TTC549 (cell line): ENCODE results near the gene ID3.

Source experiments
- FAIRE-seq: peaks from 2 replicates; lab custom pipeline; 2012; peaks lifted over from hg19 to GRCh38; lab: Jason Lieb, UNC

The ID3 gene

GRCh38 chr1:23525558-23526250, 33.6 kb downstream of the ID3 start:
- no peak for FAIRE-seq

DNA sequence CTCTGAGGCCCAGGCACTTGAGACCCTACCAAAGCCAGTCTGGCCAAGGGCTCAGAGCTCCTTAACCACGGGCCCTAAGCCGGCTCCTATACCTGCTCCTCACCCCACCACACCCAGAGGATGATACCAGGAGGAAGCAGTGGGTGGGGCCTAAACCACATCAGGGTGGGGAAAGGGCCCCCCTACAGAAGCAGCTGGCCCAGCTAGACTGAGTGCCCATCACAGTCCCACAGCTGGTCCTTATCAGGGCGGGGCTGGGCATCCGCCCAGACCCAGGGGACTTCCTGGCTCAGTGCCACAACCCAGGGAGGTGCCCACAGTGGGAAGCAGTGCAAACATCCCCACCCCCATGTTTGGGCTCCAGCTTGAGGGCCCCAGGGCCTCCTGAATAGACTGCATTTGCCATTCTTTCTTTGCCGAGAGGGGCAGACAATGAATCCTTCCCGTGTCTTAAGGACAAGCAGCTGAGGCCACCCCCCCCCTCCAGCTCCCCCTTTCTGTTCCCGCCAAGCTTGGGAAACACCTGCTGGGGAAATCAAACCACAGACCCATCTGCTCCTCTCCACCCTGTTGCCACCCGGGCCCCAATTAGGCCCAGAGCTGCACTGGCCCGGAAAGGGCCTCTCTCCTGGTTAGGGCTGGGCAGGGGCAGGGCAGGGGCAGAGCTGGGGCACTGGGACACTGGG, 34.4 kb downstream of the ID3 start:
- no peak for FAIRE-seq

DNA sequence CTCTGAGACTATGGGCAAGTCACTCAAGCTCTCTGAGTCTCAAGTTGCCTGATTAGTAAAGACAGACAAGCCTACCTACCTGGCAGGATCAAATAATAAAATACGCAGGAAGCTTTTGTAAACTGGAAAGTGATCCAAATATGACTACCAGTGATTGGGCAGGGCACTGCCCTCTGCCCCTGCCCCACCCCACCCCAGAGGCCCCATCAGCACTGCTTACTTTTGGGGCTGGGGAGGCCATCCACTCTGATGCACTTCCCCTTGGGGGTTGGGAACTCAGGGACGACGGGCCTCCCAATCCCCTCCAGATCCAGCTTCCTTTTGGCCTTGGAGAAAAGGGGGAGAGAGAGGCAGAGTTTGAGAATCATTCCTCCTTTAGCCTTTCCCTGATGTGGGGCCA, 35.1 kb downstream of the ID3 start:
- FAIRE-seq: no peak

DNA sequence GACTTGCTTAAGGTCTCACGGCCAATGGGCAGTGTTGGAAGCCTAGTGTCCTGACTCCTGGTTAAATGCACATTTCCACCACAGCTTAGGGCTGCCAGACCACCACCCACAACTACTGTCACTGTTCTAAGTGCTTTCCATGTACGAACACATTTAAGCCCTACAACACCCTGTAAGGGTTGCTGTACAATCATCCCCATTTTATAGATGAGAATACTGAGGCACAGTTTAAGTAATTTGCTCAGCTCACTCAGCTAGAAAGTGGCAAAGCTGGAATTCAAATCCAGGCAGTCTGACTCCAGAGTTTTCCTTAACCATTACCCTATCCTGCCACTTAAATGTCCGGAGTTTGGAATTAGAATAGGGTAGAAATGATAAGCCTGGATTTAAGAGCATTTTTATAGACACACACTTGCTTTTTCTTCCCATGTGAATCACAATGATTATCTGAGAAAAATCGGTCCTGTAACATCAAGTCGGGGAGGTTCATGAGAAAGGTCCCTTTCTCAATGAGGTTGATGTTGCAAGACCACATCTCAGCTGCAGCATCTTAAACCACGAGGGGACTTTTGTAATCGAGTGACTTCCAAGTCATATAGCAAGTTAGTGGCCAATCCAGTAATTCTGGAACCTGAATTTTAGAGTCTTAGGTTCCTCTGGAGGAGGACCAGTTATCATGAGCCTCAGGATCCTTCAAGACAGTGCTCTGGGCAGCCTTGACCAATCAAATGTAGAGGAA, 36.9 kb downstream of the ID3 start:
- FAIRE-seq: no peak

- FAIRE-seq: no peak
Observed at GRCh38 chr1:23521588-23521987, 37.7 kb downstream of the ID3 start.

DNA sequence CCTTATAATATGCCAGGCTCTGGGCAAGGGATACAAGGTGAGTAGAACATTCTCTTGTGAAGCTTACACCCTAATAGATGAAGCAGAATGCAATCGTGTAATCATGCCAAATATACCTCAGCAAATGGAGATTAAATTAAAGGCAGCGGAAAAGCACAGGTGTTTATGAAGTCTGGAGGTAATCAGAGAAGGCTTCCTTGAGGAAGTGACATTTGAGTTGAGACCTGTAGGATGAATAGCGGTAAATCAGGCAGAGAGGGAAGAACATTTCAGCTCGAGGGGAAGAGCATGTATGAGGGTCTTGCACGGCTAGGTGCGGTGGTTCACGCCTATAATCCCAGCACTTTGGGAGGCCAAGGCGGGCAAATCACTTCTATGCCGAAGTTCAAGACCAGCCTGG, 41.7 kb downstream of the ID3 start:
- FAIRE-seq: no peak

DNA sequence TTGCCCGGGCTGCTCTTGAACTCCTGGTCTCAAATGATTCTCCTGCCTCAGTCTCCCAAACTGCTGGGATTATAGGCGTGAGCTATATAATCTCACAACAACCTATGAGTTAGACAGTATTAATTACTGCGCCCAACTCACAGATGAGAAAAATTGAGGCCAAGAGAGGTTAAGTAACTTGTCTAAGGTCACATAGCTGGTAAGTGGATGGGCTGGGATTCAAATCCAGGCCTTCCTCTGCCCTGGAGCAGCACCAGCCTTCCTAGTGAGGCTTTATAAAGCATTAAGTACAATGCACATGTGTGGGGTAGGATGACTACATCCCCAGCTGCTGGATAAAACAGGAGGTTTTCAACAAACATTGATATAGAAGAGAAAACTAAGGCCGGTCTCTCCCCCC, 43.4 kb downstream of the ID3 start:
- no peak for FAIRE-seq

DNA sequence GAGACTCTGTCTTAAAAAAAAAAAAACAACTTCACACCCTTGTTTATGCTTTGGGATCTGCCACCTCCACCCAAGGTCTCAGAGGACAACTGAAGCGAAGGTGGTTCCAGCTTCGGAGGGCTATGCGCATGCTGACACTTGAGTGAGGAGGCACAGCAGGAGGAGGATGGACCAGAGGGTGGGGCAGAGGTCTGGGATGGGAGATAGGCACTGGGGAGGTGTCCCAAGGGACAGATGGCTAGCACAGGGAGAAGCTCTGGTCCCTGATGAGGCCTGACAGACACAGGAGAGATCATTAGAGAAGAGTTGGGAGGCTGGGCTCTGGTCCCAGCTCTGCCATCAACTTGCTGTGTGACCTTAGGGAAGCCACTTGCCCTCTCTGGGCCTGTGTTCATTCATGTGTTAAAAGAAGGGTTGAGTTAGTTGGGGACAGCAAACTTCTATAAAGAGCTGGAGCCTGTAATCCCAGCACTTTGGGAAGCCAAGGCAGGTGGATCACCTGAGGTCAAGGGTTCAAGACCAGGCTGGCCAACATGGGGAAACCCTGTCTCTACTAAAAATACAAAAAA, 45.1 kb downstream of the ID3 start:
- no peak for FAIRE-seq

GRCh38 chr1:23509896-23510295, 49.4 kb downstream of the ID3 start:
- no peak for FAIRE-seq
